Body of pancreas (tissue), 4 donors: ENCODE data around the gene IQCN.

Source experiments
- POLR2A ChIP-seq, 3 donors: fragments of 450-650 bp; IDR thresholded peaks; one replicate each; pipeline ENCODE4 v1.6.1; 2016; ENCODE audit warnings: antibody characterized with exemption in 3 of 3, mild to moderate bottlenecking in 2 of 3
- TF ChIP-seq, protein P1 (sequence below), 7 experiments: fragments of 450-650 bp in 4 of 7; fragments of 200-600 bp in 3 of 7; sonication (generic) in 3 of 7; IDR thresholded peaks; one replicate each; pipeline ENCODE4 v1.5.1; 2016 to 2019; ENCODE audit warnings: antibody characterized with exemption in 7 of 7

GRCh38 chr19:18261474-18261873 lies 12.8 kb downstream of the IQCN start:
- TF ChIP-seq, protein P1, sequence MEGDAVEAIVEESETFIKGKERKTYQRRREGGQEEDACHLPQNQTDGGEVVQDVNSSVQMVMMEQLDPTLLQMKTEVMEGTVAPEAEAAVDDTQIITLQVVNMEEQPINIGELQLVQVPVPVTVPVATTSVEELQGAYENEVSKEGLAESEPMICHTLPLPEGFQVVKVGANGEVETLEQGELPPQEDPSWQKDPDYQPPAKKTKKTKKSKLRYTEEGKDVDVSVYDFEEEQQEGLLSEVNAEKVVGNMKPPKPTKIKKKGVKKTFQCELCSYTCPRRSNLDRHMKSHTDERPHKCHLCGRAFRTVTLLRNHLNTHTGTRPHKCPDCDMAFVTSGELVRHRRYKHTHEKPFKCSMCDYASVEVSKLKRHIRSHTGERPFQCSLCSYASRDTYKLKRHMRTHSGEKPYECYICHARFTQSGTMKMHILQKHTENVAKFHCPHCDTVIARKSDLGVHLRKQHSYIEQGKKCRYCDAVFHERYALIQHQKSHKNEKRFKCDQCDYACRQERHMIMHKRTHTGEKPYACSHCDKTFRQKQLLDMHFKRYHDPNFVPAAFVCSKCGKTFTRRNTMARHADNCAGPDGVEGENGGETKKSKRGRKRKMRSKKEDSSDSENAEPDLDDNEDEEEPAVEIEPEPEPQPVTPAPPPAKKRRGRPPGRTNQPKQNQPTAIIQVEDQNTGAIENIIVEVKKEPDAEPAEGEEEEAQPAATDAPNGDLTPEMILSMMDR (IDR thresholded peaks at IDR 0.05): no peak
- TF ChIP-seq POLR2A (IDR thresholded peaks at IDR 0.05): no peak
